MM.1S (cell line): Measurements from ENCODE around the gene POU4F3.
"Not testable (repeated sequence)": the region's sequence is repeated elsewhere in the genome, so short reads cannot be mapped to it uniquely, and the experiment has no call there.

Source experiments
- DNase-seq: peaks from one replicate; pipeline ENCODE4 v3.0.0-alpha.2; 2015
- H2AFZ ChIP-seq: fragments of 300-600 bp; sonication (generic); 2 replicates; pipeline ENCODE4 v1.6.0; 2016; ENCODE audit warnings: antibody characterized with exemption, low read length
- H3F3A ChIP-seq: fragments of 300-600 bp; sonication (generic); 2 replicates; pipeline ENCODE4 v1.6.1; 2016; ENCODE audit warnings: mild to moderate bottlenecking, antibody characterized with exemption, low read length, moderate library complexity, mixed read lengths; ENCODE audit not compliant: insufficient read depth
- H3K27ac ChIP-seq: fragments of 300-600 bp; sonication (generic); 2 replicates; pipeline ENCODE4 v1.5.1; 2016; ENCODE audit warnings: mild to moderate bottlenecking, low read length
- H3K27me3 ChIP-seq: fragments of 300-600 bp; sonication (generic); replicated peaks from 2 replicates; pipeline ENCODE4 v1.6.0; 2016; ENCODE audit warnings: low read length; ENCODE audit not compliant: insufficient read depth
- H3K36me3 ChIP-seq: fragments of 300-600 bp; sonication (generic); replicated peaks from 2 replicates; pipeline ENCODE4 v1.6.1; 2016; ENCODE audit warnings: mild to moderate bottlenecking, low read length, mixed read lengths; ENCODE audit not compliant: insufficient read depth
- H3K4me1 ChIP-seq: fragments of 300-600 bp; sonication (generic); 2 replicates; pipeline ENCODE4 v1.6.1; 2016; ENCODE audit warnings: low read length, mixed read lengths
- H3K4me2 ChIP-seq: fragments of 300-600 bp; sonication (generic); 2 replicates; pipeline ENCODE4 v1.6.0; 2016; ENCODE audit warnings: low read depth, low read length
- H3K4me3 ChIP-seq: fragments of 300-600 bp; sonication (generic); 2 replicates; pipeline ENCODE4 v1.5.1; 2016; ENCODE audit warnings: low read length, mixed read lengths
- H3K79me2 ChIP-seq: fragments of 300-600 bp; sonication (generic); 2 replicates; pipeline ENCODE4 v1.6.1; 2016; ENCODE audit warnings: mixed run types, low read length, mixed read lengths
- H3K9ac ChIP-seq: fragments of 300-600 bp; sonication (generic); 2 replicates; pipeline ENCODE4 v1.6.1; 2016; ENCODE audit warnings: low read length, mixed read lengths
- H3K9me2 ChIP-seq: fragments of 300-600 bp; sonication (generic); replicated peaks from 2 replicates; pipeline ENCODE4 v1.6.1; 2016; ENCODE audit warnings: mild to moderate bottlenecking, low read length, mixed read lengths; ENCODE audit not compliant: insufficient read depth
- H3K9me3 ChIP-seq: fragments of 300-600 bp; sonication (generic); replicated peaks from 2 replicates; pipeline ENCODE4 v1.6.1; 2016; ENCODE audit warnings: mild to moderate bottlenecking, low read length, mixed read lengths; ENCODE audit not compliant: insufficient read depth
- H4K20me1 ChIP-seq: fragments of 300-600 bp; sonication (generic); 2 replicates; pipeline ENCODE4 v1.6.1; 2016; ENCODE audit warnings: mild to moderate bottlenecking, low read length, moderate library complexity, mixed read lengths; ENCODE audit not compliant: insufficient read depth
- CTCF ChIP-seq: fragments of 300-600 bp; sonication (generic); IDR thresholded peaks from 2 replicates; pipeline ENCODE4 v1.5.1; 2016; ENCODE audit warnings: antibody characterized with exemption, low read length, mixed read lengths
- EZH2 ChIP-seq: fragments of 300-600 bp; sonication (generic); optimal IDR thresholded peaks from 2 replicates; pipeline ENCODE3; 2017; ENCODE audit warnings: low read depth, mild to moderate bottlenecking, antibody characterized with exemption, low read length, mixed read lengths
- EZH2phosphoT487 ChIP-seq: fragments of 300-600 bp; sonication (generic); IDR thresholded peaks from 2 replicates; pipeline ENCODE4 v1.6.1; 2018; ENCODE audit warnings: antibody characterized with exemption, low read length

Gene POU4F3

GRCh38 chr5:146296245-146296644 is 42.4 kb upstream of the POU4F3 start:
- Histone ChIP-seq H3K4me1 (0 out of 2 replicates have a peak, but pooled peaks cover 8% of the 10 kb centered on the region), H4K20me1 (no peaks in the 10 kb centered on the region), H3K36me3 (no peaks in the 10 kb centered on the region), H3K9me3 (no peaks in the 10 kb centered on the region), H3K79me2 (no peaks in the 10 kb centered on the region), H3K27me3 (no peaks in the 10 kb centered on the region), H3K4me3 (no peak overlapping the region), H3F3A (no peaks in the 10 kb centered on the region; the same call in 1 of the 2 replicates), H3K9me2 (no peaks in the 10 kb centered on the region), H3K9ac (no peak overlapping the region), H3K27ac (no peak overlapping the region), H2AFZ (no peak overlapping the region), H3K4me2 (no peak overlapping the region)
- TF ChIP-seq CTCF (no peak), EZH2phosphoT487 (no peak), EZH2 (no peak)
- no peak for DNase-seq

GRCh38 chr5:146298920-146299319 is 39.7 kb upstream of the POU4F3 start:
- not testable (repeated sequence) for H3F3A ChIP-seq, H3K9ac ChIP-seq, H3K4me3 ChIP-seq, DNase-seq, H3K9me3 ChIP-seq, H4K20me1 ChIP-seq, H3K27ac ChIP-seq, H3K79me2 ChIP-seq, H3K27me3 ChIP-seq, H2AFZ ChIP-seq, H3K9me2 ChIP-seq, H3K4me1 ChIP-seq, H3K4me2 ChIP-seq, H3K36me3 ChIP-seq

GRCh38 chr5:146301626-146302025 is 37.0 kb upstream of the POU4F3 start:
- TF ChIP-seq CTCF = no peak
- no peak for TF ChIP-seq EZH2phosphoT487
- TF ChIP-seq EZH2 = no peak
- DNase-seq = no peak
- H3K4me3 ChIP-seq = no peak overlapping the region
- no peaks in the 10 kb centered on the region for H3K9me3 ChIP-seq
- H3K27ac ChIP-seq = no peak overlapping the region
- no peak overlapping the region for H3K4me2 ChIP-seq
- H3K27me3 ChIP-seq = no peaks in the 10 kb centered on the region
- no peaks in the 10 kb centered on the region for H3K9me2 ChIP-seq
- H3K36me3 ChIP-seq = no peaks in the 10 kb centered on the region
- no peak overlapping the region for H3K9ac ChIP-seq
- H3K4me1 ChIP-seq = no peaks in the 10 kb centered on the region
- no peaks in the 10 kb centered on the region for H3K79me2 ChIP-seq
- H2AFZ ChIP-seq = no peak overlapping the region
- H3F3A ChIP-seq = no peaks in the 10 kb centered on the region
- no peaks in the 10 kb centered on the region for H4K20me1 ChIP-seq

- Histone ChIP-seq H3F3A (no peaks in the 10 kb centered on the region), H3K4me2 (no peak overlapping the region), H3K9me2 (no peaks in the 10 kb centered on the region), H3K4me3 (no peak overlapping the region), H3K9me3 (no peaks in the 10 kb centered on the region), H3K9ac (no peak overlapping the region), H3K79me2 (no peaks in the 10 kb centered on the region), H2AFZ (no peak overlapping the region), H3K36me3 (no peaks in the 10 kb centered on the region), H3K27ac (no peak overlapping the region), H3K27me3 (no peaks in the 10 kb centered on the region), H3K4me1 (no peaks in the 10 kb centered on the region), H4K20me1 (no peaks in the 10 kb centered on the region)
- DNase-seq = no peak
- TF ChIP-seq EZH2 = no peak
- TF ChIP-seq EZH2phosphoT487 = no peak
- no peak for TF ChIP-seq CTCF
Measured at GRCh38 chr5:146302406-146302805, 36.2 kb upstream of the POU4F3 start.
